HG02763 (cell line): Measurements from ENCODE around the gene CORO1C.

Experiments
- ATAC-seq: cut with Tn5 transposase; IDR thresholded peaks from one replicate; pipeline ENCODE4 v1.9.1; 2021; ENCODE audit warnings: mild to moderate bottlenecking, moderate library complexity; ENCODE audit not compliant: unreplicated experiment

CORO1C gene

DNA sequence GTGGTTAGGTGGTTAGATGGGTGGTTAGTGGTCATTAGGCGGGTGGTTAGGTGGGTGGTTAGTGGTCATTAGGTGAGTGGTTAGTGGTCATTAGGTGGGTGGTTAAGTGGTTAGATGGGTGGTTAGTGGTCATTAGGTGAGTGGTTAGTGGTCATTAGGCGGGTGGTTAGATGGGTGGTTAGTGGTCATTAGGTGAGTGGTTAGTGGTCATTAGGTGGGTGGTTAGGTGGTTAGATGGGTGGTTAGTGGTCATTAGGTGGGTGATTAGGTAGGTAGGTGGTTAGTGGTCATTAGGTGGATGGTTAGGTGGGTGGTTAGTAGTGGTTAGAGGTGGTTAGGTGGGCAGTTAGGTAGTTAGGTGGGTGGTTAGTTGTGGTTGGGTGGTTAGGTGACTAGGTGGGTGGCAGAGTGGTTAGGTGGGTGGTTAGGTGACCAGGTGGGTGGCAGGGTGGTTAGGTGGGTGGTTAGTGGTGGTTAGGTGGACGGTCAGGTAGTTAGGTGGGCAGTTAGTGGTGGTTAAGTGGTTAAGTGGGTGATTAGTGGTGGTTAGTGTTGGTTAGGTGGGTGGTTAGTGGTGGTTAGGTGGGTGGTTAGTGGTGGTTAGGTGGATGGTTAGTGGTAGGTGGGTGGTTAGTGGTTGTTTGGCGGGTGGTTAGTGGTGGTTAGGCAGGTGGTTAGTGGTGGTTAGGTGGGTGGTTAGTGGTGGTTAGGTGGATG, 125.5 kb downstream of the CORO1C start:
- no peak for ATAC-seq

GRCh38 chr12:108605000-108605689, 126.2 kb downstream of the CORO1C start:
- ATAC-seq, result no peak

- ATAC-seq, result no peak
Measured at GRCh38 chr12:108604208-108604941, 126.9 kb downstream of the CORO1C start.

DNA sequence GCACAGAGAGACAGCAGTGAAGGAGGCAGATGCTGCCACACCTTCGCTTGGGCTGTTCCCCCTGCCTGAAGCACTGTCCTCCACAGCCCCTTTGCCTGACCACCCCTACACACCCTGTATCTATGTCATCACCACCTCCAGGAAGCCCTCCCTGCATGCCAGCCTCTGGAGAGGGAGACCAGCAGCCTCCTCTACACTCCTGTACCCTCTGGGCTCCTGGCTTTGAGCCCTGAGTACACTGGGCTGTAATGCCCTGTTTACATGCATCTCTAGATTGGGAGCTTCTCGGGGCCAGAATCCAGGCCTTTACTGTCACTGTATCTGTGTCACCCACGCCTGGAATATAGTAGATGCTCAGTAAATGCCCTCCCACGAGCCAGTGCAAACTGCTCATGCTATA, 127.6 kb downstream of the CORO1C start:
- no peak for ATAC-seq

DNA sequence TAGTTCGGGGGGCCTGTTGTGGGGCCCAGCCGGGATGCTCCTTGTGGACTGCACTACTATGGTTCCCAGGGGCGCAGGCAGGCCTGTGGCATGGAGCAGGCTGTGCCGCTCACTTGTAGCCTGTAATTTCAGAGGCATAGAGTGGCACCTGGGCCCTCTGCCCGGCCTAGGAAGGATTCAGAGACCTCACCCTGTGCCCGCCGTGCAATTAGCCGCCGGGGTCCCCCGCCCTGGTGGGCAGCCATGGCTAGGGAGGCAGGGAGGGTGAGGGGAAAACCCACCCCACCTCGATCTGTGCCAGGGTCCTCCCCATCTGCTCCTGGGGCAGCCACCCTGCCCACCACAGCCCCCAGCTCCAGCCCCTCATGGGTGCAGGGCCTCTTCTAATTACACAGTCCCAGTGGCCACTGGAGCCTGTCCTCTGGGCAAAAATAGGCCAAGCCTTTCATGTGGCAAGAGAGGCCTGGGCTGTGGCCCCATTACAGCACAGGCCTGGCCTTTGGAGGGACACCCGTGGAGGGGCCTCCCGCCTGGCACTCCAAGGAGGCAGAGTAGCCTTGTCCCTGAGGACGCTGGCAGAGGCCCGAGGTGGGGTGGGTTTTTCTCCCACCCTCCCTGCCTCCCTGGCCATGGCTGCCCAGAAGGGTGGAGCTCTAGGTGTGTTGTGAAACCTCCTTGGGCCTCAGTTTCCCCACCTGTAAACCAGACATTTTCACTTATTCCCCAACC, 128.2 kb downstream of the CORO1C start:
- no peak for ATAC-seq

DNA sequence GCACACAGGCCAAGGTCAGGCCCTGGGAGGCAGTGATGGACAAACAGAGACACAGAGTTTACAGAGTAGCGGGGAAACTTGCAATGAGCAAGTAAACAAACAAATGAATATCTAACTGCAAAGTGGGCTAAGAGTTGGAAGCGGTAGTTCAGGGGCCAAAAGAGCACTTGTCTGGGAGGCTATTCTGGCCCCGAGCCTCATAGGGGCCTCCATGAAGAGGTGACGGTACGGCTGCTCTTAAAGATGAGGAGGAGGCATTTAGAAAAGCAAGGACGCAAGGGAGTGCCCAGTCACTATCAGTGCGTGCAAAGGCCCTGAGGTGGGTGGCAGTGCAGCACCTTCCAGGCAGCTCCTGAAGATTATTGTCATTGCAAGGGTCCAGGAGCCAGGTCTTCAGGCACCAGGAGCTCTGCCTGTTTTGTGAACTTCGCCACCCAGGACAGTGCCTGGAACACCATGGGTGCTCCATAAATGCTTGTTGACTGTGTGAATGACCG, 129.1 kb downstream of the CORO1C start:
- ATAC-seq, result no peak

- no peak for ATAC-seq
Measured at GRCh38 chr12:108600702-108601007, 130.7 kb downstream of the CORO1C start.

- ATAC-seq, result no peak
Measured at GRCh38 chr12:108599948-108600701, 131.2 kb downstream of the CORO1C start.

DNA sequence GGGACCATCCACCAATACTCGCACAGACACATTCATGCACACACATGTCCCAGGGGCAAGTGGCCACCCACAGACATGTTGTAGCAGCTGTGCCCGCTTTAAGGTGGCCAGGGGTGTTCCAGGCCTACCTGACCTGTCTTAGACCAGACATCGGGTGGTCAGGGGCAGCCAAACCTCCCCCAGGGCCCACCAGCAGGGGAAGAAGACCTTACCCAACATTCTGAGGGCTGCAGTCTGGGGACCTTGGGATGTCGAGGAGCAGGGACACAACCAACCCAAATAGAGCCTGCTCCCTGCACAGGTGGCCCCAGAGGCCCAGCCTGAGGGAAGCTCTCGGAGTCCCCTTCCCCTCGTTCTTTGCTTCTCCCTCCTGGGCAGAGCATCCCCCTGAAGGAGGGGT, 131.8 kb downstream of the CORO1C start:
- no peak for ATAC-seq

DNA sequence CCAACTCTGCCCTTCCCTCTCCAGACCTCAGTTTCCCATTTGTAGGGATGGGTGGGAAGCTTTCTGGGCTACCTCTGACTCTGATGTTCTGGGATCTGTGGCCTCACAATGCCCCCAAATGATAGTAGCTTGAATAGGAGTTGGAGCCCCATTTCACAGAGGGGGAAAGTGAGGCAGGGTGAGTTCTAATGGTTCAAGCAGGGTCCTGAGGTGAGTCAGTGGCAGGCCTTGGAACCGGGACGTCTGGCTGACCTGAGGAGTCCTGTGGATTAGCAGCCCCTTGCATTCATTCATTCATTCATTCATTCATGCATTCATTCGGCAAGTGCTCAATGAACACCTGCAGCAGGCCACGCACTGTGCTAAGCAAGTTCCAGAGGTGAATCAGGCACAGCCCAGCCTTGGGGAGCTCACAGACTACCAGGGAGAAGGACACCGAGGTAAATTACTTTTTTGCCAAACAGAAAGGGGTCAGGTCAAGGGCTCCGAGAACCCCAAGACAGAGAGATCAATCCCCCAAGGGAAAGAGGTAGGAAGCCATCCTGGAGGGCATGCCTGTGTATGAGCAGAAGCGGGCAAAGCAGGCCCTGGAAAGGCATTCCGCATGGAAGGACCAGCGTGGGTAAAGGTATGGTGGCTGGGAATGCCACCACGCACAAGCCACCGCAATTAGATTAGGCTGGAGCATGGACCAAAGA, 132.6 kb downstream of the CORO1C start:
- ATAC-seq, result no peak

DNA sequence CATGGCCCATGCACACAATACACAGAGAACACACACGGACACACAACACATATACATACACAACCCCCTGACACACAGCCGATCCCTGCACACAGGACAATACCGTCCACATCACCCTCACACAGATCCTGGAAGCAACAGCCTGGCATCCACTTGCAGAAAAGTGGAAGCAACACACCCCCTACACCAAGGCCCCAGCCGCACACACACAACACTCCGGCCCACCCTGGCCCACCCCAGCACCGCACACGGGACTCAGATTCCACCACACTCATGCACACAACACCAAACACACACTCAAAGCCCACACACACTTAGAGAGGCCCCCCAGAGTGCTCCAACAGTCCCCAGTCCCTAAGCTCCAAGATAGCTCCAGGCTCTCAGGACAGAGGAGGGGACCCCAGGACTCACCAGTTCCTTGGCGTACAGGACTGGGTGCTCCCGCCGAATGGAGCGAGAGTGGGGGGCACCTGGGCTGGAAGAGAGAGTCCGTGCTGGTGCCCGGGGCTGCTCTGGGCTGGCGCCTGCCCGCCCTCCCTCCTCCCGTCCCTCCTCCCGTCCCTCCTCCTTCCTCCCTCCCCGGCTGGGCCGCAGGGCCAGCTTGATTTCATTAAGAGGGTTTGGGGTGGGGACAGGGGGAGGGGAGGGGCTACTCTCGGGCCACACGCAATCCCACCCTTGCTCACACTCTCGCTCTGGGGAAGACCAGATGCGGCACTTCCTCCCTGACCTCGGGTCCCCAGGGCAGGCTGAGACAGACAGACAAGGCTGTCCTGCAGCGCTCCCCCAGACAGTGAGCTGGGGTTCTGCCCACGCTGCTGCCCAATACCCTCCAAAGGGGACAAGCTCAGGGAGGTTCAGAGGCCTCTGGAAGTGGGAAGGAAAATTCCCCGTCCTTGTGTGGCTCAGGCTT, 133.5 kb downstream of the CORO1C start, which contains the start of gene TMEM119:
Gene TMEM119, minus strand, starts transcription at position 526 of the 913 bp plus-strand sequence. CDS start 5,701 bp downstream, outside the sequence.
- no peak for ATAC-seq

- no peak for ATAC-seq
Measured at GRCh38 chr12:108596854-108597558, 134.3 kb downstream of the CORO1C start.

DNA sequence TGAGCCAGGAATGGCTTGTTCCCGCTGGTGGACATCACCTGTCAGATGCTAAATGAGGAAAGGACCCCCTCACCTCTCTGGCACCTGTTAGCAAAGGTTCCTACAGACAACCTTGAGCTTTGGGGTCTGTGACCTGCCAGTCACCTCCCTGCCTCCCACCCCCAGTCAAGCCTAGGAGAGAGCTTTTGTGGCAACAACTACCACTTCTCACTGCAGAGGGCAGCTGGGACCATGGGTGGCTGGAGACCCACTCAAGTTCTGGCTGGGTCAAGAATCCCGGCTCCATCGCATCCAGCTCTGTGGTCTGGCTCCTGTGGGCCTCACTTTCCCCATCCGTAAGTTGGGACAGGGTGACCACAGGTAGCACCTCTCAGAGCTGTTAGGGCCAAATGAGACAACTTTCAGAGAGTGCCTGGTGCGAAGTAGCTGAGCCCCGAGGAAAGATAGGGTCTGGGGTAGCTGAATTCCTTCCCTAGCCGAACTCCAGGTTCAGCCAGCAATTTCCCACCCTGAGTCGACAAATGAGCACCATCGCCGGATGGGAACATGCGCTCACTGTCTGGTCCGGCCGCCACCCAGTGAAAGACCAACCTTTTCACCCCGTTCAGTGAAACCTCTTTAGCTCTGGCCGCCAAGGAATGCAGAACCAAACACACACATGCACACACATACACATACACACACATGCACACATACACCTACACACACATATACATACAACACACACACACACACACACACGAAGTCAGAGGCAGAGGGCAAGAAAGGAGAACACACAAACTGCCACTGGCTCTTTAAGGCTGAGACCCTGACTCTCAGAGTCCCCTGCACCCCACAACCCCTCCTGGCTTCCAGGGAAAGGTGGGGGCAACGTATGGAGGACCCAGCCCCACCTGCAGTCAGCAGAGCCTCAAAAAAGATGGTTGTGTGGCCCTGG, 135.3 kb downstream of the CORO1C start:
- ATAC-seq, result no peak
